ENCODE data around the gene GPX8.

GPX8 gene

GRCh38 chr5:55159763-55160492 lies at the start of gene GPX8:
Gene GPX8, plus strand, starts transcription at chr5:55160171. Its CDS starts 22 bp downstream, at chr5:55160193.
- peak; percentile 8 to 13 for DNase-seq

- no peak for DNase-seq
These were observed 49.8 kb upstream of the GPX8 start for GRCh38 chr5:55110217-55110616.

- DNase-seq = no peak
These were observed 46.6 kb upstream of the GPX8 start for GRCh38 chr5:55113327-55113726.

GRCh38 chr5:55114061-55114460 lies 45.9 kb upstream of the GPX8 start:
- no peak for DNase-seq

- DNase-seq = no peak
These were observed 36.6 kb upstream of the GPX8 start for GRCh38 chr5:55123365-55123764.

GRCh38 chr5:55134053-55134722 lies 25.8 kb upstream of the GPX8 start:
- DNase-seq = no peak

- DNase-seq = no peak
These were observed 23.4 kb upstream of the GPX8 start for GRCh38 chr5:55136521-55136920.

- DNase-seq = peak; percentile 29 to 68
These were observed 18.9 kb upstream of the GPX8 start for GRCh38 chr5:55140908-55141665.

GRCh38 chr5:55141945-55142690 lies 17.9 kb upstream of the GPX8 start:
- no peak for DNase-seq

- no peak for DNase-seq
These were observed 16.3 kb upstream of the GPX8 start for GRCh38 chr5:55143624-55144023.

GRCh38 chr5:55146080-55146479 lies 13.9 kb upstream of the GPX8 start:
- DNase-seq = no peak

- peak; percentile 63 to 76 for DNase-seq
These were observed 13.3 kb upstream of the GPX8 start for GRCh38 chr5:55146543-55147151.

GRCh38 chr5:55149308-55149795 lies 10.6 kb upstream of the GPX8 start:
- DNase-seq = no peak

- no peak for DNase-seq
These were observed 7.8 kb upstream of the GPX8 start for GRCh38 chr5:55151923-55152842.

- DNase-seq = no peak
These were observed 5.1 kb upstream of the GPX8 start for GRCh38 chr5:55154873-55155272.

GRCh38 chr5:55160493-55161209 lies 680 bp downstream of the GPX8 start:
- no peak for DNase-seq

- DNase-seq = no peak
These were observed 2.7 kb downstream of the GPX8 start for GRCh38 chr5:55162666-55163065.

- DNase-seq = no peak
These were observed 11.5 kb downstream of the GPX8 start for GRCh38 chr5:55171471-55171870.

- DNase-seq = peak; percentile 62 to 80
These were observed 12.3 kb downstream of the GPX8 start for GRCh38 chr5:55172051-55172899.
